Retina (tissue), 1 donor: ENCODE results near the gene ZBTB11.
"Not testable (repeated sequence)": the region's sequence is repeated elsewhere in the genome, so short reads cannot be mapped to it uniquely, and the experiment has no call there.

ENCODE experiments used
- DNase-seq: peaks from one replicate; pipeline ENCODE4 v3.0.0-alpha.2; 2016

The ZBTB11 gene

GRCh38 chr3:101676765-101677435 is at the start of gene ZBTB11:
Gene ZBTB11, minus strand, starts transcription at chr3:101677132. Its CDS starts 218 bp downstream, at chr3:101676914.
- peak; percentile 97 for DNase-seq

- no peak for DNase-seq
These were observed 49.0 kb upstream of the ZBTB11 start for GRCh38 chr3:101725890-101726275.

- DNase-seq = no peak
These were observed 48.4 kb upstream of the ZBTB11 start for GRCh38 chr3:101725194-101725889.

GRCh38 chr3:101724329-101725193 is 47.6 kb upstream of the ZBTB11 start, which contains the start of gene CEP97:
Gene CEP97, plus strand, starts transcription at chr3:101724614. Its CDS starts 63 bp downstream, at chr3:101724677.
- peak; percentile 100 for DNase-seq

- DNase-seq = no peak
These were observed 45.7 kb upstream of the ZBTB11 start for GRCh38 chr3:101722394-101723173.

GRCh38 chr3:101720851-101721840 is 44.2 kb upstream of the ZBTB11 start:
- no peak for DNase-seq

- DNase-seq = no peak
These were observed 42.8 kb upstream of the ZBTB11 start for GRCh38 chr3:101719604-101720185.

- DNase-seq = no peak
These were observed 41.5 kb upstream of the ZBTB11 start for GRCh38 chr3:101718455-101718854.

- no peak for DNase-seq
These were observed 32.2 kb upstream of the ZBTB11 start for GRCh38 chr3:101709126-101709525.

- DNase-seq = not testable (repeated sequence)
These were observed 27.7 kb upstream of the ZBTB11 start for GRCh38 chr3:101704639-101705038.

- no peak for DNase-seq
These were observed 26.2 kb upstream of the ZBTB11 start for GRCh38 chr3:101703169-101703568.

GRCh38 chr3:101702726-101703125 is 25.8 kb upstream of the ZBTB11 start:
- DNase-seq = no peak

- no peak for DNase-seq
These were observed 25.0 kb upstream of the ZBTB11 start for GRCh38 chr3:101701696-101702634.

- peak; percentile 61 for DNase-seq
These were observed 18.9 kb upstream of the ZBTB11 start for GRCh38 chr3:101695779-101696372.

GRCh38 chr3:101694836-101695235 is 17.9 kb upstream of the ZBTB11 start:
- DNase-seq = not testable (repeated sequence)

- not testable (repeated sequence) for DNase-seq
These were observed 16.6 kb upstream of the ZBTB11 start for GRCh38 chr3:101693540-101693939.

GRCh38 chr3:101691685-101692671 is 15.0 kb upstream of the ZBTB11 start:
- DNase-seq = not testable (repeated sequence)

GRCh38 chr3:101690972-101691371 is 14.0 kb upstream of the ZBTB11 start:
- DNase-seq = no peak
